Lung (tissue), 12 donors: ENCODE measurements around the gene RALA. TPM values are rescaled to one million over a fixed set of nuclear protein-coding genes. Genes with fewer than 3 reads are reported as not detected.
A peak's percentile ranks its signal among the peaks of the same experiment; 100 is the strongest.

ENCODE experiments used
- ATAC-seq: fragments of 200-7000 bp; cut with Tn5 transposase; one replicate; pipeline ENCODE4 v1.9.1; 2020; ENCODE audit warnings: moderate number of reproducible peaks; ENCODE audit not compliant: insufficient read depth, low FRiP score
- DNase-seq, 3 donors: peaks; one replicate each; pipeline ENCODE4 v3.0.0-alpha.2; 2013 to 2017
- H3K27ac ChIP-seq, 2 donors: one replicate each; pipeline ENCODE4 v1.5.1; 2013; ENCODE audit warnings: mild to moderate bottlenecking in 2 of 2, moderate library complexity in 2 of 2, control low read depth in 1 of 2, inconsistent platforms in 1 of 2, low read depth in 1 of 2, low read length in 1 of 2
- H3K27me3 ChIP-seq, 3 donors: one replicate each; pipeline ENCODE4 v1.5.1; 2013; ENCODE audit warnings: low read length in 2 of 3; ENCODE audit not compliant: control insufficient read depth in 3 of 3, insufficient read depth in 3 of 3
- H3K36me3 ChIP-seq, 4 donors: one replicate each; pipeline ENCODE4 v1.5.1; 2013; ENCODE audit warnings: low read length in 4 of 4, mild to moderate bottlenecking in 1 of 4, moderate library complexity in 1 of 4; ENCODE audit not compliant: control insufficient read depth in 4 of 4, insufficient read depth in 4 of 4
- H3K4me1 ChIP-seq, 5 donors: one replicate each; pipeline ENCODE4 v1.5.1; 2013; ENCODE audit warnings: low read length in 5 of 5, mild to moderate bottlenecking in 2 of 5, moderate library complexity in 1 of 5; ENCODE audit not compliant: control insufficient read depth in 5 of 5, insufficient read depth in 5 of 5
- H3K4me3 ChIP-seq: one replicate; pipeline ENCODE4 v1.5.1; 2013; ENCODE audit warnings: mild to moderate bottlenecking, control low read depth, moderate library complexity
- H3K9ac ChIP-seq, 2 donors: one replicate each; pipeline ENCODE4 v1.5.1; 2013; ENCODE audit warnings: low read length in 2 of 2, control low read depth in 1 of 2; ENCODE audit not compliant: insufficient read depth in 1 of 2
- H3K9me3 ChIP-seq, 4 donors: one replicate each; pipeline ENCODE4 v1.5.1; 2013; ENCODE audit warnings: low read length in 3 of 4, mild to moderate bottlenecking in 1 of 4, moderate library complexity in 1 of 4; ENCODE audit not compliant: control insufficient read depth in 4 of 4, insufficient read depth in 3 of 4
- WGBS, 2 donors: extraction: QIAGEN DNeasy Blood & Tissue Kit; methylation state at CpG; one replicate each; pipeline ENCODE4 v1.1.7; 2013; 5-methylcytosine and 5-hydroxymethylcytosine counted together
- polyA plus RNA-seq, 2 donors: library from polyadenylated mRNA; stranded (reverse); fragments of 200-250 nt; gene quantifications; one replicate each; pipeline ENCODE4 v1.2.1, GENCODE V29; 2013
- total RNA-seq, 2 donors: library from RNA; depleted of rRNA in 1 of 2; stranded (reverse); fragments of >200 nt in 1 of 2; gene quantifications; one replicate each; pipeline ENCODE4 v1.2.1, GENCODE V29; 2014 to 2021
- TF ChIP-seq, protein P1 (sequence below): IDR thresholded peaks from 2 replicates; pipeline ENCODE4 v1.5.1; 2012; ENCODE audit warnings: mild to moderate bottlenecking; ENCODE audit errors: control extremely low read depth, extremely low read depth
- donor health status: control.
- donor health status: control.
- donor health status: Bipolar disorder and iron deficiency.
- donor health status: healthy.
- donor health status: DM: yes; HTN: yes; CAD: no.

Gene RALA
- total and polyA plus RNA-seq, 4 donors = 29.5 to 41.0 (median 30.6) TPM

DNA sequence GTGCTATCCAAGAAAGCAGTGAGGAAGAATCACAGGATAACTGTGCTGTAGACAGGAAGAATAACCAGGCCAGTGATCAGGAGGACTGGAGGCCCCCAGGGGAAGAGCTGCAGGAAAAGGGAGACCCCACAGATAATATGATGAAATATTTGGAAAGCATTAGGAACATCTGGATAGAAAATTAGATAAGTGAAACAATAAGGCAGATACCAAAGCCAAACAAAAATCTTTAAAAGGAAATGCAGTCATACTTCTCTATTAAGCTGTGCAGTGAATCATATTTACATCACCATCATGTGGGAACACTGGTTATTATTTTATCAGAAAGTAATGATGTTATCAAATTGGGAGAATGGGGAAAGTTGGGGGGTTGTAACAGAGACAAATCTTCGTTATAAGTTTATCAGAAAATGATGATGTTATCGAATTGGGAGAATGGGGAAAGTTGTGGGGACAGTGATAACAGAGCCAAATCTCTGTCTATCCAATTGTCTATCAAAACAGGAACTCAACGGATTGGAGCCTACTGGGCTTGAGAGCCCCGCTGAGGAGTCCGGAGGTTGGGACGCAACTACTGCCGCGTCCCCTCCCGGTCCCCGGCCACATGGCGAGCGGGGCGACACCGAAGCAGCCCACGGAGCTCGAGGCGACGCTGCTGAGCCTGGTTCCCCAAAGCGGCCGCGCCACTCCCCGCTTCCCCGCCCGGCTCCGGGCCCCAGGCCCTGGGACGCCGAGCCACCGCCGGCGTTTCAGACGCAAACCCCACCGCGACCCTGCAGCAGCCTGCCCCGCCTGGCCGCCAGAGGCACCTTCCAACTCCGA is 14.0 kb upstream of the RALA start:
- H3K36me3 ChIP-seq = no peaks in the 10 kb centered on the region
- peak overlapping the region; percentile 6 to 51 for H3K9ac ChIP-seq
- DNase-seq (peak; percentile 53 to 62 (median 59)), ATAC-seq (peak; percentile 68)
- no peaks in the 10 kb centered on the region for H3K27me3 ChIP-seq
- 6 to 10% methylated on average over 26 to 36 of the region's 36 CpGs for WGBS, 2 donors
- H3K4me3 ChIP-seq = no peak overlapping the region
- H3K27ac ChIP-seq = peak overlapping the region; percentile 74 to 85
- H3K9me3 ChIP-seq = no peaks in the 10 kb centered on the region
- peaks cover 0 to 26% (median 3%) of the 10 kb centered on the region in 5 donors for H3K4me1 ChIP-seq
- TF ChIP-seq, protein P1, sequence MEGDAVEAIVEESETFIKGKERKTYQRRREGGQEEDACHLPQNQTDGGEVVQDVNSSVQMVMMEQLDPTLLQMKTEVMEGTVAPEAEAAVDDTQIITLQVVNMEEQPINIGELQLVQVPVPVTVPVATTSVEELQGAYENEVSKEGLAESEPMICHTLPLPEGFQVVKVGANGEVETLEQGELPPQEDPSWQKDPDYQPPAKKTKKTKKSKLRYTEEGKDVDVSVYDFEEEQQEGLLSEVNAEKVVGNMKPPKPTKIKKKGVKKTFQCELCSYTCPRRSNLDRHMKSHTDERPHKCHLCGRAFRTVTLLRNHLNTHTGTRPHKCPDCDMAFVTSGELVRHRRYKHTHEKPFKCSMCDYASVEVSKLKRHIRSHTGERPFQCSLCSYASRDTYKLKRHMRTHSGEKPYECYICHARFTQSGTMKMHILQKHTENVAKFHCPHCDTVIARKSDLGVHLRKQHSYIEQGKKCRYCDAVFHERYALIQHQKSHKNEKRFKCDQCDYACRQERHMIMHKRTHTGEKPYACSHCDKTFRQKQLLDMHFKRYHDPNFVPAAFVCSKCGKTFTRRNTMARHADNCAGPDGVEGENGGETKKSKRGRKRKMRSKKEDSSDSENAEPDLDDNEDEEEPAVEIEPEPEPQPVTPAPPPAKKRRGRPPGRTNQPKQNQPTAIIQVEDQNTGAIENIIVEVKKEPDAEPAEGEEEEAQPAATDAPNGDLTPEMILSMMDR = no peak

GRCh38 chr7:39609935-39610263 is 13.5 kb upstream of the RALA start:
- Histone ChIP-seq H3K9ac (peak overlapping the region in 1 of 2 donors; percentile 16), H3K9me3 (no peaks in the 10 kb centered on the region), H3K27ac (peak overlapping the region; percentile 74 to 85), H3K27me3 (no peaks in the 10 kb centered on the region), H3K4me1 (peaks cover 0 to 26% (median 3%) of the 10 kb centered on the region in 5 donors), H3K4me3 (no peak overlapping the region), H3K36me3 (no peaks in the 10 kb centered on the region)
- no peak for ATAC-seq
- WGBS, 2 donors = 67 to 71% methylated on average over 5 of the region's 5 CpGs
- TF ChIP-seq, protein P1 = no peak
- no peak for DNase-seq

GRCh38 chr7:39613577-39613976 is 9.8 kb upstream of the RALA start:
- H3K4me3 ChIP-seq = no peak overlapping the region
- no peak for DNase-seq
- no peaks in the 10 kb centered on the region for H3K9me3 ChIP-seq
- TF ChIP-seq, protein P1 = no peak
- ATAC-seq = no peak
- no peak overlapping the region for H3K9ac ChIP-seq
- peaks cover 0 to 19% (median 3%) of the 10 kb centered on the region in 5 donors for H3K4me1 ChIP-seq
- H3K36me3 ChIP-seq = no peaks in the 10 kb centered on the region
- no peak overlapping the region for H3K27ac ChIP-seq
- 67 to 85% methylated on average over 4 of the region's 4 CpGs for WGBS, 2 donors
- peaks cover 0 to 2% (median 0%) of the 10 kb centered on the region in 3 donors for H3K27me3 ChIP-seq

- WGBS, 2 donors = 85 to 94% methylated on average over 2 of the region's 2 CpGs
- Histone ChIP-seq H3K27ac (no peak overlapping the region), H3K4me1 (peaks cover 0 to 12% (median 2%) of the 10 kb centered on the region in 5 donors), H3K27me3 (peaks cover 0 to 2% (median 0%) of the 10 kb centered on the region in 3 donors), H3K9ac (no peak overlapping the region), H3K36me3 (no peaks in the 10 kb centered on the region), H3K9me3 (no peaks in the 10 kb centered on the region), H3K4me3 (no peak overlapping the region)
- no peak for ATAC-seq
- TF ChIP-seq, protein P1 = no peak
- no peak for DNase-seq
Observed at GRCh38 chr7:39614299-39614698, 9.1 kb upstream of the RALA start.
